Measurements from ENCODE around the gene CDK5RAP1.

DNA sequence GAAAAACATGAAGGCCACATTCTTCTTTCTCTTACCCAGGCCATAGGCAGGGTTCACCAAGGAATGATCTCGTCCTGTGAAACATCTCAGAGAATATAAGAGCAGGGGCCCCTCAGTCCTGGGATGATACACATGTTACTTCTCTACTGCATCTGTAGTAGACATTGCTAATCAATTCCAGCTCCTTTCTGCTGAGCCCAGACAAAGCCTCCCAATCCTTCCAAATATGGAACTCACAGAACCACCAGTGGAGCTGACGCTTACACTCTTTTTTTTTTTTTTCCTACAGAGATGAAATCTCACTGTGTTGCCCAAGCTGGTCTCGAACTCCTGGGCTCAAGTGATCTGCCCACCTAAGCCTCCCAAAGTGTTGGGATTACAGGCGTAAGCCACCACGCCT, 33.1 kb upstream of the CDK5RAP1 start:
- TF ChIP-seq POLR2A (IDR thresholded peaks at IDR 0.05; ENCODE audit: low read depth, low read length) (no peak), POLR2AphosphoS5 (IDR thresholded peaks at IDR 0.05; ENCODE audit: low read depth, low read length) (no peak), SPI1 (IDR thresholded peaks at IDR 0.05; ENCODE audit: low read depth, low read length) (no peak)
